PFSK-1 (cell line): Measurements from ENCODE around the gene DBX1.

Experiments used
- POLR2AphosphoS5 ChIP-seq: IDR thresholded peaks from 2 replicates; pipeline ENCODE4 v1.6.1; 2012; ENCODE audit warnings: low read depth, mild to moderate bottlenecking, control low read depth, low read length, moderate library complexity
- SIN3A ChIP-seq: IDR thresholded peaks from 2 replicates; pipeline ENCODE4 v1.6.1; 2012; ENCODE audit warnings: mild to moderate bottlenecking, low read length, moderate library complexity, borderline replicate concordance; ENCODE audit not compliant: insufficient read depth
- TAF1 ChIP-seq: IDR thresholded peaks from 2 replicates; pipeline ENCODE4 v1.6.1; 2012; ENCODE audit warnings: low read length, control low read depth, borderline replicate concordance; ENCODE audit not compliant: insufficient read depth
- TF ChIP-seq, protein P1 (sequence below), 2 experiments: IDR thresholded peaks; 2 replicates each; pipeline versions ENCODE4 v1.6.1 to v1.8.0; 2011 to 2012; ENCODE audit warnings: low read depth in 2 of 2, low read length in 2 of 2, control low read depth in 1 of 2, inconsistent platforms in 1 of 2, mild to moderate bottlenecking in 1 of 2, moderate library complexity in 1 of 2; ENCODE audit not compliant: insufficient read depth in 1 of 2

DNA sequence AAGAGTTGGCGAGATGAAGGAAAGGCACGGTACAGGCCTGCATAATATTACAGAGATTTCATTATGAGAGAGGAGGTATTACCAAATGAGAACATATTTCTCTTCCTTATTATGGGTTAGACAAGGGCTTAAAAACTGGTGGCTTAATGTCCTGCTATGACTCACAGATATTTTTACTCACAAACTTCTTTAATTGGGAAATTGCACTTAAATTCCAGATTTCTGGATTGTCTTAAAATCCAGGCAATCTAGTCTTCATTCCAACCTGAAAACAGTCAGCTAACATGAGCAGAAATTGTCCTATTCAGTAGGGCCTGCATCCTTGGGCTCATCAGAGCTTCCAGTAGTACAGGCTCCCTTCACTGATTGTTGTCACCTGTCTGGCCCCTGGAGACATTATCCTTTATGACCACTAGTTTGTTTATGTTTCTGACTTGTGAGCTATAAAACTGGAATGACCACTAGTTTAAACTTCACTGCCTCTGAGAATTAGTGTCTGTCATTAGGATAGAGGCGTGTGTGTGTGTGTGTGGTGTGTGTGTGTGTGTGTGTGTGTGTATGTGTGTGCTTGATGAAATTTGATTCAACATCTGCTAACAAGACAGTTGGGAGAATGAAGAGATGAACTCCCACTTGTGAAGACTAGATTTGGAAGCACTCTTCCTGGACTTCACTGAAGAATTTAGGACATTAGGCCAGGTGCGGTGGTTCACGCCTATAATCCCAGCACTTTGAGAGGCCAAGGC is 25.1 kb downstream of the DBX1 start:
- TF ChIP-seq POLR2AphosphoS5 (no peak), TAF1 (no peak), SIN3A (no peak)
- TF ChIP-seq, protein P1, sequence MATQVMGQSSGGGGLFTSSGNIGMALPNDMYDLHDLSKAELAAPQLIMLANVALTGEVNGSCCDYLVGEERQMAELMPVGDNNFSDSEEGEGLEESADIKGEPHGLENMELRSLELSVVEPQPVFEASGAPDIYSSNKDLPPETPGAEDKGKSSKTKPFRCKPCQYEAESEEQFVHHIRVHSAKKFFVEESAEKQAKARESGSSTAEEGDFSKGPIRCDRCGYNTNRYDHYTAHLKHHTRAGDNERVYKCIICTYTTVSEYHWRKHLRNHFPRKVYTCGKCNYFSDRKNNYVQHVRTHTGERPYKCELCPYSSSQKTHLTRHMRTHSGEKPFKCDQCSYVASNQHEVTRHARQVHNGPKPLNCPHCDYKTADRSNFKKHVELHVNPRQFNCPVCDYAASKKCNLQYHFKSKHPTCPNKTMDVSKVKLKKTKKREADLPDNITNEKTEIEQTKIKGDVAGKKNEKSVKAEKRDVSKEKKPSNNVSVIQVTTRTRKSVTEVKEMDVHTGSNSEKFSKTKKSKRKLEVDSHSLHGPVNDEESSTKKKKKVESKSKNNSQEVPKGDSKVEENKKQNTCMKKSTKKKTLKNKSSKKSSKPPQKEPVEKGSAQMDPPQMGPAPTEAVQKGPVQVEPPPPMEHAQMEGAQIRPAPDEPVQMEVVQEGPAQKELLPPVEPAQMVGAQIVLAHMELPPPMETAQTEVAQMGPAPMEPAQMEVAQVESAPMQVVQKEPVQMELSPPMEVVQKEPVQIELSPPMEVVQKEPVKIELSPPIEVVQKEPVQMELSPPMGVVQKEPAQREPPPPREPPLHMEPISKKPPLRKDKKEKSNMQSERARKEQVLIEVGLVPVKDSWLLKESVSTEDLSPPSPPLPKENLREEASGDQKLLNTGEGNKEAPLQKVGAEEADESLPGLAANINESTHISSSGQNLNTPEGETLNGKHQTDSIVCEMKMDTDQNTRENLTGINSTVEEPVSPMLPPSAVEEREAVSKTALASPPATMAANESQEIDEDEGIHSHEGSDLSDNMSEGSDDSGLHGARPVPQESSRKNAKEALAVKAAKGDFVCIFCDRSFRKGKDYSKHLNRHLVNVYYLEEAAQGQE (IDR thresholded peaks at IDR 0.05; ENCODE audit: insufficient read depth in 1 of 2, low read depth in 2 of 2, low read length in 2 of 2): no peak
